HG02973 (cell line): ENCODE measurements around the gene FAM210A.
"Not testable (repeated sequence)": the region's sequence is repeated elsewhere in the genome, so short reads cannot be mapped to it uniquely, and the experiment has no call there.

Experiments
- ATAC-seq: cut with Tn5 transposase; IDR thresholded peaks from one replicate; pipeline ENCODE4 v1.9.1; 2021; ENCODE audit warnings: moderate library complexity; ENCODE audit not compliant: unreplicated experiment

The FAM210A gene

DNA sequence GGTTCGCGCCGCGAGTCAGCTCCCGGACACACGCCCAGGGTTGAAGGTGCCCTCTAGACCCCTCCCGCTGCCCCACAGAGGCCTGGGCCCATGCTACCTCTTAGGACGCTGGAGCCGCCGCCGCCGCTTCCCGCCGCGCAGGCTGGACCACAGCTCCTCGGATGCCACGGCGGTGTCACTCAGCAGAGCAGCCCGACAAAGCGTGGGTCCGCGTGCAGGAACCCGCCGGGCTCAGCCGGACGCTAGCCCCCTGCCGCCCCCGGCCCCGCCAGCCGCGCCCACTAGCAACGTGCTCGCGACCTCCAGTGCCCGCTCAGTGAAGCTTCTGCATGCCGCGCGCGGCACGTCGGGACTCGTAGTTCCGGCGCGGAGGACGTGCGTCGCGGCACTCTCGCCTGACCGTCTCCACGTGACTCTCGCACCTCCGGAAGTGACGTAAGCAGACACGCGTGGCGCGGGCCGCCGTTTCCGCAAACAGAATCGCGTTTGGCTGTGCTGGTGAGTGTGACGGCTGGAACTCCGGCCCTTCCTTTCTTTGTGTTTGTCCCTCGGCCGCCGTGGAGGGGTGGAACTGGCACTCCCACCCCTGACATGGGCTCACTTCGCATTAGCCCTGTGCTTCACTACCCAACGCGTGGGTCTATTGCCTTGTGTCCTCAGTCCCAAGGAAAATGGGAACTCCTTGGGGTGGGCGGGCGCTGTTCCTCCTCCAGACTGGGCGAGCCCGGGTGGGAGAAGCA is at the start of gene FAM210A, which contains the start of gene RNMT:
Gene FAM210A (minus strand): TSS at position 327 of the 740 bp plus-strand sequence. CDS start 44,481 bp downstream, outside the sequence.
Gene RNMT (plus strand): TSS at position 442 of the 740 bp plus-strand sequence. CDS start 4,845 bp downstream, outside the sequence.
- ATAC-seq, result peak; percentile 88

DNA sequence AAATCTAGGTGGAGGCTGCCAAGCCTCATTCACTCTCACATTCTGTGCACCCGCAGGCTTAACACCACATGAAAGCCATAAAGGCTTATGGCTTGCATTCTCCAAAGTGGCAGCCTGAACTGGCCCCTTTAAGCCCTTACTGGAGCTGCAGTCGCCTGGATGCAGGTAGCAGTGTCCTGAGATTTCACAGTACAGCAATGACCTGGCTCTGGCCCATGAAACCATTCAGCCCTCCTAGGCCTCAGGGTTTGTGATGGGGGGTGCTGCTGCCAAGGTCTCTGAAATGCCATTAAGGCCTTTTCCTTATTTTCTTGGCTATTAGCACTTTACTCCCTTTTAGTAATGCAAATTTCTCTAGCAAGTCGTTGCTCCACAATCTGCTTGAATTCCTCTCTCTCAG is 48.7 kb upstream of the FAM210A start:
- ATAC-seq, result no peak

DNA sequence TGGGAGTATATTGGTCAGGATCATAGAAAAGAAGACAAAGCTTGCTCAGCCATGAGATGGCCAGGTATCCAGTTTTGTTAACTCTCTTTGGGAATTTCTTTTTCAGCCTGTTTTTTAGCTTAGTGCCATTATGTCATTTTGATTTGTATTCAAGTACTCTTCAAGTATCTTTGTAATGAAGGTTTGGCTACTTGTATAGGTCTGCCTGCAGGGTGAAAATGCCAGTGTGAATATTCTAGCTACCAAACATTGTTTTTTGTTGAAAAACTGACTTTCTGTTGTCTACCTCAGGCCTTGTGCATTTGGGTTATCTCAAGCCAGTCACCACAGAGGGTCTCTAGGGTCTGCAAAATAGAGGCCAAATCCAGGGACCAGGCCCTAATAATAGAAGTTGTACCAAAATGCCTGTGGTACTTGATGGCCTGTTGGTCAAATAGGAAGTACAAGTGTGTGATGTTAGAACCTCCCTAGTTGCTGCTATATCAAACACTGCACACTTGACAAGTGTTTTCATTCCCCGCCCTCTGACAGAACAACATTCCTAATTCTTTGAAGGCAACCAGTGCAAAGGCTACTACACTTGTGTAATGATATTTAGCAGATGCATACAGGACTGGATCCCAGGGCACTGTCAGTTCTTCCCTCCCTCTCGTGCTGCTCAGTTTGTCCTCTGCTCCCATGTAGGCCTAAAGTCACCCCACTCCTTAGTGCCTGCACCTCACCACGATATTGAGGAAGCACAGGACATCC is 36.5 kb upstream of the FAM210A start:
- no peak for ATAC-seq

DNA sequence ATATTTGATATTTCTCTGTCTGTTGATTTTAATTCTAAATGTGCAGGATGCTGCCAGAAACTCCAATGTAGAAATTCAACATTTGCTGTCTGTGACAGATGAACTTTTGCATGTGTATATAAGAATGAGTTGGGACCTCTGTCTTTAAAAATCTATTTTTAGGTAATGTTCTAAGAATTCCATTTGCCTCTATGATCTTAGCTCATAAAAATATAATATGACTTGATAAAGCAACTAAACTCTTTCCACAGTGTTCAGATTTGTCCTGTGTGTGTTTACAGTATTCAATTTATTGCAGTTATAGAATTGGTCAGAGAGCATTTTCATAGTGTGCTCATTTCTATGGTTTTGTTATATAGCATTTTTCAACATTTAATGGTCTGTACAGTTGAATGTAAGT is 33.7 kb upstream of the FAM210A start:
- ATAC-seq, result no peak

- ATAC-seq, result no peak
Measured at GRCh38 chr18:13758622-13759021, 32.3 kb upstream of the FAM210A start.

GRCh38 chr18:13756671-13757070 is 30.3 kb upstream of the FAM210A start:
- no peak for ATAC-seq

DNA sequence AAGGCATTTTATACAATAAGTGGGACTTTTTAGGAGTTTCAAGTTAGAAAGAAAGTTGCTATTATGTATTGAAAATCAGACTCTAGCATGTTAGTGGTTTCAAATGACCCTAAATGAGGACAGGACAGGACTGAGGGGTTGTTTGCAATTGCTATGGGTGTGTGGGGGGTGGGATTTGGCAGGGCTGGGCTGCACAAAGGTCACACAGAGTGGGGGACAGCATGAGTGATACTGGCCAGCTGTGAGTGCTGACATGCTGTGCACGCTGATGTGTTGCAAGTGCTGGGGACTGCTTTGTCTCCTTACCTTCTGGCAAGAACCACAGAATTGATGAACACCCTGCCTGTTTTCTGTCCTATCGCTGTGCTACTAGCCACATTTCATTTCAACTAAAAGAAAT is 29.9 kb upstream of the FAM210A start:
- no peak for ATAC-seq

GRCh38 chr18:13751599-13751998 is 25.2 kb upstream of the FAM210A start:
- ATAC-seq, result not testable (repeated sequence)

DNA sequence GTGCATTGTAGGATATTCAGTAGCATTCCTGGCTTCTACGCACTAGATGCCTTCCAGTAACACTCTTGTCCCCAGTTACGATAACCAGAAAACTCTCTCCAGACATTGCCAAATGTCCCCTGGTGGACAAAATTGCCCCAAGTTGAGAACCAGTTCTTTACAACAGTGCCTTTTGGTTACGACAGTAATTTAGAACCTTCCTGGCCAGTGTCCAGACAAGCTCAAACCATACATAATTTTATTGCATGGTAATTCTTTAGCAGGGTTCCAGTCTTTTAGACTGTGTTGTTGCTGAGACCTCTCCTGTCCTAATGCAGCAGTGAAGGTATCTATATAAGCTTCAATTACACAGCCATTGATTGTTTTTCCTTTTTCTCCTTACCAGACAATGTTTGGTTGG is 20.3 kb upstream of the FAM210A start:
- no peak for ATAC-seq

DNA sequence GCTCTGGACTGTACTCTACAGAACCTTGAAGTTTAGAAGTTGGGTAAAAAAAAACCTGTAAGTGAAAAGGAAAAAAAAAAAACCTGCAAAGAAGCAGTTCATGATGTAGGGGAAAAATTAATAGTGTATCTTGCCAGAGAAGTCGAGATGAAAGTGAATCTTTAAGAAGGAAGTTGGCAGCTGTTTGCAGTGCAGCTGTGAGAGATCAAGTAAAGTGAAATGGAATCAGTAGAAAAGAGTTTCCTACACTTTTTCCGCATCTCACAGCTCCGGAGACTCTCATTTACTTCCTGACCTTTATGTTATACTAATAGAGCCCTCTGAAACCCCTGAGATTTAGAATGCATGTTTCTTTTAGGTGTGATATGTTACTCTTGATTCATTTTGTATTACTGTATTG is 19.3 kb upstream of the FAM210A start:
- no peak for ATAC-seq

DNA sequence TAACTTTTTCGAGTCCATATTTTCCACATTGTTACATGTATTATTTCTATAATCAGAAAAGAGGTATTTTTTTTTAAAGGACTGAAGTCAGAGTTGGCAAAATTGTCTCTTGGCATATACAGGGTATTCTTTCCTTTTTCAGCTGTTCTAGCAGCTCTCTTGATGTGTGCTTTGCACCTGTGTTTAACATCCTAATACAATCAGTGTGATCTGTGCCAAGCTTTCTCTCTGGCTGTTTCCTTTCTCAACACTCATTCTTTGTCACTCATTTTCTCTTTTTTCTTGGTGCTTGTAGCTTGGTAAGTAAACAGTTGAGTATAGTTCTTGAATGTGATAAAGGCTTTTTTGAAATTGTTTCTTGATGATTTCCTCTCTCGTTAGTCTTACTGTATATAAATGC is 9.3 kb upstream of the FAM210A start:
- ATAC-seq, result no peak

- no peak for ATAC-seq
Measured at GRCh38 chr18:13730481-13730880, 4.1 kb upstream of the FAM210A start.

DNA sequence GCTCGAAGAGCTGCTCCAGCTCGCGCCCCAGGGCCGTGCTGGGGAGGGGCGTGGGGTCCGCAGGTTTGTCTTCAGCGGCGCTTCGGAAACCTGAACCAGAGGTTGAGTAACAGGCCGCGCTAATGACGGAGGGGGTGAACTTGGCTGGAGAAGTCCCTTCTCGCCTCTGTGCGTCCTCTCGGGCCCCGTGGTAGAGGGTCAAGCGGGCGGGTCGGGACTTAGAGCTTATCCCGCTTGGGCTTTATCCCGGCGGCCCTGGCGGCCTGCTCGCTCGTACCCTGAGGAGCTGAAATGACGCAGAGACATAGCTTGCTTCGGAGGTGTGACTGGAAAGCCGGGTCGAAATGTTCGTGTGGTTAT is 594 bp upstream of the FAM210A start:
- peak; percentile 18 for ATAC-seq

GRCh38 chr18:13725566-13726231 is 659 bp downstream of the FAM210A start:
- peak; percentile 11 for ATAC-seq

GRCh38 chr18:13720847-13721246 is 5.5 kb downstream of the FAM210A start:
- ATAC-seq, result no peak

GRCh38 chr18:13720123-13720522 is 6.2 kb downstream of the FAM210A start:
- ATAC-seq, result no peak

DNA sequence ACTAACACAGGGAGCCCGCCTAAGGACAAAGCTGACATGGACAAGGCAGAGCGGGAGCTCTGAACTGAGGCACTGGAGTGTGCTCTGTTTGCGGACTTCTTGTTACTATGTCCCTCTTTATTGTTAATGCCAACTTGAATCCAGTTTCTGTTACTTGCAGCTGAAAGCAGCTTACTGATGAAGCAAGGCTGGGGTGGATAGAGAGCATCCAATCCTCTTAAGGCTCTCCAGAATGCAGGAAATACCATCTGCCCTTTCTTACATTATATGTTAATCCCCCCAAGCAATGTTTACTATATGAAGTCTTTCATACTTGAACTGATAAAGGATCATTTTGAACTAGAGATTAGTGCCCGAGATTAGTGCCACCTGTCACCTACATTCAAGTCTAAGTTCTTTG is 9.4 kb downstream of the FAM210A start:
- no peak for ATAC-seq

GRCh38 chr18:13715330-13715729 is 11.0 kb downstream of the FAM210A start:
- no peak for ATAC-seq

- no peak for ATAC-seq
Measured at GRCh38 chr18:13713455-13714055, 12.8 kb downstream of the FAM210A start.

DNA sequence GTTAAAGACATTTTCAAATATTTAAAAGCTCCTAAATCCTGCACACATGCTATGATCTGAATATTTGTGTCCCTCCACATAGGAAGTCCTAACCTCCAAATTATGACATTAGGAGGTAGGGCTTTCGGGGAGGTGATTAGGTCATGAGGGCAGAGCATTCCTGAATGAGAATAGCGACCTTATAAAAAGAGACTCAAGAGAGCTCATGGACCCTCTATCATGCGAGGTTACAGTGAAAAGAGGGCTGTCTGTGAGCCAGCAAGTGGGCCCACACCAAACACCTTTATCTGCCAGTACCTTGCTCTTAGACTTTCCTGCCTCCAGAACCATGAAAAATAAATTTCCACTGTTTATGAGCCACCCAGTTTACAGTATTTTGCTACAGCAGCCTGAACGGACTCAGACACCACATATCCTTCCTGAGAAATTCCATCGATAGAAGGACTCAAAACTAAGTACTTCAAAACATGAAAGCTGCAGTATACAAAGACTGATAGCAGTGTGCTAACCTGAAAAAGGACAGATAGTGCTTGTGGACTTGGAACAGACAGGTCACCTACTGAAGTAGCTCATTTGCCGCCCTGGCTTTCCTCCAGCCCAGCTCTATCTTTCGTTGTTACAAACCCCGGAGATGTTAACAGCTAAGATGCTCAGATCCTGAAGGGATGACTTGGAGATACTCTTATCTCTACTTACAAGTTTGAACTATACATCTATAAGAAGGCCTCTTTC is 13.8 kb downstream of the FAM210A start:
- no peak for ATAC-seq

DNA sequence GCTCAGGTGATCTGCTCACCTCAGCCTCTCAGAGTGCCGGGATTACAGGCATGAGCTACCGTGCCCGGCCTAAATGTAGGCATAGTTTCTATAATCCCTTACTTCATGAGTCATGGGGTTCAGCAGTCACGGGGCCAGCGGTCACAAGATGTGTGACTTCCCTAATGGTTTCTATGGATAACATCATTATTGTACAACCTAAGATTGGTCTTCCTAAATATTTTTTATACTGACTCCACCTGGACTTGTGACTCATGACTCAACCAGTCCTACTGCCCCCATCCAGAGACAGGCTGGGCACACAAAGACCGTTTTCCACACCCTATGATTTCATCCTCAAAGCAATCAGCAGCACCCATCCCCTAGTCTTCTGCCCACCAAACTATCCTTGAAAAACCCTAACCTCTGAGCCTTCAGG is 15.9 kb downstream of the FAM210A start:
- no peak for ATAC-seq
